ENCODE measurements around the gene AMIGO1. TPM values are rescaled to one million over a fixed set of nuclear protein-coding genes. Genes with fewer than 3 reads are reported as not detected.

Gene AMIGO1
- total and polyA plus RNA-seq, 8 donors = 1.6 to 5.8 (median 5.0) TPM

- Histone ChIP-seq H3K27me3 (no peaks in the 10 kb centered on the region), H3K4me3 (no peak overlapping the region), H3K9me3 (no peaks in the 10 kb centered on the region), H3K4me1 (peaks cover 0 to 8% (median 3%) of the 10 kb centered on the region in 3 donors), H3K36me3 (peaks cover 0 to 10% (median 3%) of the 10 kb centered on the region in 3 donors), H3K27ac (no peak overlapping the region)
- DNase-seq (peak in 1 of 6 donors; percentile 50), ATAC-seq (peak; percentile 33 to 67 (median 46)), FAIRE-seq (no peak)
- intact Hi-C loops (cut with DNase I) = no loop called here
- 74 to 77% methylated on average over 4 of the region's 4 CpGs for WGBS, 2 donors
- peak in 2 of 4 donors; percentile 11 to 14 for TF ChIP-seq CTCF (IDR thresholded peaks at IDR 0.05)
Measured at GRCh38 chr1:109499661-109500536, 9.6 kb downstream of the AMIGO1 start.

GRCh38 chr1:109499081-109499480 is 10.4 kb downstream of the AMIGO1 start:
- intact Hi-C loops (cut with DNase I) = no loop called here
- ATAC-seq (no peak), DNase-seq (no peak), FAIRE-seq (no peak)
- Histone ChIP-seq H3K27ac (no peak overlapping the region), H3K9me3 (no peaks in the 10 kb centered on the region), H3K4me1 (peaks cover 0 to 12% (median 7%) of the 10 kb centered on the region in 3 donors), H3K27me3 (no peaks in the 10 kb centered on the region), H3K36me3 (peaks cover 0 to 10% (median 3%) of the 10 kb centered on the region in 3 donors), H3K4me3 (no peak overlapping the region)
- 84 to 93% methylated on average over 7 of the region's 7 CpGs for WGBS, 2 donors
- no peak for TF ChIP-seq CTCF (IDR thresholded peaks at IDR 0.05)

- H3K9me3 ChIP-seq = no peaks in the 10 kb centered on the region
- DNase-seq (no peak), ATAC-seq (peak in 1 of 4 donors; percentile 9), FAIRE-seq (no peak)
- H3K36me3 ChIP-seq = peaks cover 0 to 10% (median 3%) of the 10 kb centered on the region in 3 donors
- 78 to 83% methylated on average over 12 of the region's 12 CpGs for WGBS, 2 donors
- intact Hi-C loops (cut with DNase I) = no loop called here
- peak in 2 of 4 donors; percentile 16 to 20 for TF ChIP-seq CTCF (IDR thresholded peaks at IDR 0.05)
- H3K27ac ChIP-seq = no peak overlapping the region
- peaks cover 0 to 12% (median 7%) of the 10 kb centered on the region in 3 donors for H3K4me1 ChIP-seq
- no peaks in the 10 kb centered on the region for H3K27me3 ChIP-seq
- no peak overlapping the region for H3K4me3 ChIP-seq
Measured at GRCh38 chr1:109498161-109498801, 11.2 kb downstream of the AMIGO1 start.

- FAIRE-seq (no peak), DNase-seq (no peak), ATAC-seq (no peak)
- intact Hi-C loops (cut with DNase I) = no loop called here
- no peak overlapping the region for H3K4me3 ChIP-seq
- no peaks in the 10 kb centered on the region for H3K9me3 ChIP-seq
- peaks cover 0 to 10% (median 3%) of the 10 kb centered on the region in 3 donors for H3K36me3 ChIP-seq
- no peak overlapping the region for H3K27ac ChIP-seq
- WGBS, 2 donors = 67 to 72% methylated on average over 9 of the region's 9 CpGs
- peaks cover 0 to 7% (median 7%) of the 10 kb centered on the region in 3 donors for H3K4me1 ChIP-seq
- no peak for TF ChIP-seq CTCF (IDR thresholded peaks at IDR 0.05)
- H3K27me3 ChIP-seq = no peaks in the 10 kb centered on the region
Measured at GRCh38 chr1:109497449-109498160, 11.9 kb downstream of the AMIGO1 start.

Data from pancreas (tissue), 10 donors.